GM20431 (cell line): ENCODE results near the gene SLC15A2.
"Not testable (repeated sequence)": the region's sequence is repeated elsewhere in the genome, so short reads cannot be mapped to it uniquely, and the experiment has no call there.

Experiments
- in situ Hi-C: fragments of 300-500 bp; cut with MseI, MboI; formaldehyde crosslinking; loops from one replicate; pipeline ENCODE4 v1.15.0; 2020; ENCODE audit warnings: low sequenced_read_pairs; ENCODE audit not compliant: unreplicated experiment

SLC15A2 gene

GRCh38 chr3:121916189-121916588, 22.0 kb downstream of the SLC15A2 start:
- in situ Hi-C loops = no loop called here

GRCh38 chr3:121918779-121919483, 24.7 kb downstream of the SLC15A2 start:
- in situ Hi-C loops = no loop called here

DNA sequence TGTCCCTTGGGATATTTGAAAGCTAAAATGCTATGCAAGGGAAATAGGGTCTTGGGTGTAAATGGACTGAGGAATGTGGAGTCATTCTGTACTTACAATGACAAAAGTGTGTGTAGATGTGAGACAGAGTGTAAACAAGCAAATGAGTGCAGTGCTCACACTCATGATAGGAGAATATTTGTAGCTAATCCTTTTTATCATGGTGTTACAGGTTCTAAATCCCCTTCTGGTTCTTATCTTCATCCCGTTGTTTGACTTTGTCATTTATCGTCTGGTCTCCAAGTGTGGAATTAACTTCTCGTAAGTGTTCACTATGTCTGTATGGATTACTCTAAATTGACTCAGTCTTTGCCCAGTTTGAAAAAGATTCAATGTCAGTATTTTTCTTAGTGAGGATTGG, 30.5 kb downstream of the SLC15A2 start:
- in situ Hi-C loops = no loop called here

- in situ Hi-C loops = no loop called here
Measured at GRCh38 chr3:121926380-121926779, 32.2 kb downstream of the SLC15A2 start.

- in situ Hi-C loops = not testable (repeated sequence)
Measured at GRCh38 chr3:121938141-121938855, 44.1 kb downstream of the SLC15A2 start.

DNA sequence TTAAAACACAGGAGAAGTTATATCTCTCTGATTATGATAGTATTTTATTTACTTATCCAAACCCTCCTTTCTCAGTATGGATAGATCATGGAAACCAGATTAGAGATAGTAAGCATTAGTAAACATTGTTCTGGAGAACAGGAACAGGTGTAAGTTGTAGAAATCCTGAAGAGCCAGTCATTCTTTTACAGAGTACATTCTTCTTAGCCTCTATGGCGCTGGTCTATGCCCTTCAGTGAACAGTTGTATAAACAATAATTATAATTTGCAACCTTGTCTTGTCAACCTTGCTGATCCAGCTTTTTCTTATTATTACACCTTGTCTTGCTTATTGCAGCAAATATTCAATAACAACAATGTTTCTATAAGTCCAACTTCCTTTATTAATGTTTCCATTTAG, 47.4 kb downstream of the SLC15A2 start:
- in situ Hi-C loops = no loop called here

GRCh38 chr3:121942116-121942786, 48.0 kb downstream of the SLC15A2 start:
- in situ Hi-C loops = no loop called here

GRCh38 chr3:121943431-121943830, 49.2 kb downstream of the SLC15A2 start:
- in situ Hi-C loops = no loop called here

DNA sequence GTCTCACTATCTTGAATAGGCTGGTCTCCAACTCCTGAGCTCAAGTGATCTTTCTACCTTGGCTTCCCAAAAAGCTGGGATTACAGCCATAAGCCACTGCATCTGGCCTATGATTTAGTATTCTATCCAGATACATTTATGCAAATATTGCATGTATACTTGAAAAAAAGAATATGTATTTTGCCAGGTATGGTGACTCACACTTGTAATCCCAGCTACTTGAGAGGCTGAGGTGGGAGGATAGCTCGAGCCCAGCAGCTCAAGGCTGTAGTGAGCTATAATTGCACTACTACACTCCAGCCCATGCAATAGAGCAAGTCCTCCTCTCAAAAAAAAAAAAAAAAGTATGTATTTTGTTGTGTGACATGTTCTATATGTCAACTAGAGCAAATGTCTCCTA, 54.4 kb downstream of the SLC15A2 start:
- in situ Hi-C loops = no loop called here

DNA sequence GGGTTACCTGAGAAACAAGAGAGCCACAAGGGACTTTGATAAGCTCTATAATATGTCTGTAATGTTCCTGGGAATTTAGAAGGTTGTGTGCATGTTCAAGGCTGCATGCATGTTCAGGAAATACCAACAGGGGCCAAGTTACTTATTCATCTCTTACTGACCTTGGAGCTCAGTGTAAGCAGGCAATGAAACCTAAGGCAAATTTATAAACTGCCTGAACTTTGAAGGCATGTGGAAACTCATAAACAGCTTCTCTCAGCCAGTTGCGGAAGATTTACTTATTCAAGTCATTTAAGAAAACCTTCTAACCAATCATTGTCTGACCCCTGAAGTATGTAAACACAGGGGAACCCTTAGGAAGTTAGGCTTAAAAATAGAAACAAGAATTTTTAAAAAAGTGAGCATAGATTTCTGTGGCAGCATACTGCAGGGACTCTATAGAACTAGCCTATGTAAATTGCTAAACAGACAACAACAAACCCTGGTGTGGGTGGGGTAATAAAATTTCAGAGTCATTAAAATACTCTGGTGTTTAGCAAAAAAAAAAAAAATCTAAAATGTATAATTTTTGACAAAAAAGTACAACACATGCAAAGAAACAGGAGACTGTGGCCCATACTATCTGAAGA, 57.2 kb downstream of the SLC15A2 start:
- in situ Hi-C loops = no loop called here

DNA sequence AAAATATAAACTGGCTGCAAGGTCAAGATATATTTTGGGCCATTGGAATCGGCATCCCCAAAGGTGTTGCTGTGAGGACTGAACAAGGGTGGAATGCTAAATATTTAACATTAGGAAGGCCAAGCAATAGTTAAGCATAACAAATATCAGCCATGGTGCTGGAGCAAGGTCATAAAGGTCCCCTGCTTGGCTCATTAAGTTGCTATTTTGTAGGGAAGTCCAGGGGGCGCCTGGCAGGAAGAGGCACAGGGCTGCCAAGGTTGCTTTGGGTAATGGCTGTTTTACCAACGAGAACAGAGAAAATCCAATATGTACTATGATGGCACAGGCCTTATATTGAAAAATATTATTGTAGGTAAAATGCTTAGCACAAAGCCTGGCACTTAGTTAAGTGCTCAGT, 62.2 kb downstream of the SLC15A2 start:
- in situ Hi-C loops = no loop called here

- in situ Hi-C loops = no loop called here
Measured at GRCh38 chr3:121957674-121958415, 63.6 kb downstream of the SLC15A2 start.

GRCh38 chr3:121958801-121959200, 64.6 kb downstream of the SLC15A2 start:
- in situ Hi-C loops = no loop called here

DNA sequence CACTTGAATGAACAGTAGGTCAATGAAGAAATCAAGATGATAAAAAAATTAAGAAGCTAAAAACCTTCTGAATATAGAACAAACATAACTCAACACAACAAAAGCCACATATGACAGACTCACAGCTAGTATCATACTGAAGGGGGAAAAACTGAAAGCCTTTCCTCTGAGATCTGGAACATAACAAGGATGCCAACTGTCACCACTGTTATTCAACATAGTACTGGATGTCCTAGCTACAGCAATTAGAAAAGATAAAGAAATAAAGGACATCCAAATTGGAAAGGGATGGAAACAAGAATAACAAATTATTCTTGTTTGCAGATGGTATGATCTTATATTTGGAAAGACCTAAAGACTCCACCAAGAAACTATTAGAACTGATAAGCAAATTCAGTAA, 67.1 kb downstream of the SLC15A2 start:
- in situ Hi-C loops = no loop called here

DNA sequence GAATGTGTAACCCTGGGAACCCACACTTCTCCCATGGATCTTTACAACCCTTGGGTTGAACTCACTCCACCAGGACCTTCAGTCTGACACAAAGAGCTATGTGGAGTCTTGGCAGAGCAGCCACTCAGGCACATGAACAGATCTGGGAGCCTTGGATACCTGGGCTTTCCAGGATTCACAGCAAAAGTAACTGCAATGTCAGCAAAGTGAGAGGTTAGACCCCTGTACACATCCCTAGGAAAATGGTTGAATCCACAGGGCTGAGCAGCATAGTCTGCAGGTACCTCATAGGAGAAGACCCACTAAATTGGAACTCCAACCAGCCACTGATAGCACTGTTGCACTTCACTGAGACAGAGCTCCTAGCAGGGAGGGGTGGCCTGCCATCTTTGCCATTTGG, 68.2 kb downstream of the SLC15A2 start:
- in situ Hi-C loops = no loop called here

DNA sequence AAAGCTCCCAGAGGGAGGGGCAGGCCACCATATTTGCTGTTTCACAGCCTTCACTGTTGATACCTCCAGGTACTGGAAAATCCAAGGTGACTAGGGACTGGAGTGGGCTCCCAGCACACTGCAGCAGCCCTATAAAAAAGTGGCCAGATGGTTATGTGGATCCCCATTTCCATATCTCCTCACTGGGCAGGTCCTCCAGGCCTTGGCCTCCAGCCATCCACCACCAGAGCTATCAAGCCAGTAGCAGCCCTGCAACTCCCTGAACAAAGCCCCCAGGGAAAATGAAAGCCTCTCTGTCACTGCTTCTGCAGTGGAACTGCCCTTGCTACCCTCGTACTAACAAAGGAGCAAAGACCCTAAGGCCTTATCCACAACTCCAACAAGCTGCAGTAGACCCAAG, 69.4 kb downstream of the SLC15A2 start:
- in situ Hi-C loops = no loop called here

DNA sequence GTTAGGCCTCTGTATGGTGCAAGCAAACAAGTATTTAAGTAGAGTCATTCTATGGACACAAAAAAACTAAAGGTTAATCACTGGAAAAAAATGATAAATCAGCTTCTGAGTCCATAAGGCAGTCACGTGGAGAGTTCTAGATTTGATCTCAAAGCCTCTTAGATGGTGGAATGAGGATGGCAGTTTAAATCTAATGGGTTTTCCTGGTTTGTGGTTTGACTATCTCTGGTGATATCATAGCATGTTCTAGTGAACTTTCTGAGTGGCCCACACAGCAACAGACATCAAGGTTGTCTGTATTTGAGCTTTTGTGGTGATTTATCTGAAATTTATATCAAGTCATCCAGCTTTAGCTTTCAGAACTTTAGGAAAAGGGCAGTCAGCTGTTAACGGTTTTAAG, 75.4 kb downstream of the SLC15A2 start:
- in situ Hi-C loops = no loop called here

- in situ Hi-C loops = no loop called here
Measured at GRCh38 chr3:121970047-121970446, 75.8 kb downstream of the SLC15A2 start.

GRCh38 chr3:121974601-121975111, 80.5 kb downstream of the SLC15A2 start:
- in situ Hi-C loops = loop anchor here (25.0 kb wide), 1 partner anchor 113 kb away; no protein-coding TSS in a partner anchor
